ENCODE results near the gene C4orf54. TPM values are rescaled to one million over a fixed set of nuclear protein-coding genes. Genes with fewer than 3 reads are reported as not detected.

Gene C4orf54
- total and polyA plus RNA-seq, 2 of the 8 experiments (the other 6 are each of a cell fraction or from before 2014, with no cell fraction given): not detected

DNA sequence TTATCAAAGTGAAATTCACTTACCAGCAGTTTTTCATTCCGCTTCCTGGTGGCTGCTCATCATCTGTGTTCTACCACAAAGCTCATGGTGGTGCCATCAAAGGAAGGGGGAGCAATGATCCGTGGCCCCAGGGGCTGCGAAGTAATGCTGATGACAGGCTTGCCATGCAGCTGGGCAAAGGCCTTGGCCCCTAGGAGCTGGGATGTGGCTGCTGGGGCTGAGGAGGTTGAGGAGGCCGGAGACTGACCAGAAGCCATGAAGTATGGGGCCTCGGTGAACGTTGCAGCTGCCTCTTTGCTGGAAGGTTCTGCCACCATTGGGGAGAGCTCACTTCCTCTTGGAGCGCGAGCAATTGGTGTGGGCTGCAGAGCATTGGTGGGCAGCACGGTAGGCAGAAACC lies 8.4 kb downstream of the C4orf54 start:
- H3K79me2 ChIP-seq (ENCODE audit: control insufficient read depth in 1 of 2, insufficient read depth in 2 of 2, low read length in 2 of 2): no peaks in the 10 kb centered on the region
- no peak overlapping the region for H4K91ac ChIP-seq (replicated peaks; ENCODE audit: insufficient read length, low read length)
- WGBS, 2 experiments (ENCODE audit: extremely low coverage in 1 of 2, insufficient coverage in 1 of 2, insufficient read length in 1 of 2, insufficient replicate concordance in 2 of 2, low coverage in 1 of 2, low lambda C conversion rate in 2 of 2, missing lambda C conversion rate in 1 of 2): 92% methylated on average over 7 of the region's 9 CpGs; no CpG with 5 or more reads in 1 of the 2 experiments
- no peak overlapping the region for H2BK12ac ChIP-seq (ENCODE audit: low read depth, low read length)
- no peak overlapping the region for H2BK20ac ChIP-seq (ENCODE audit: low read length)
- no peak overlapping the region for H3K4me2 ChIP-seq (ENCODE audit: insufficient read depth in 1 of 2, low read depth in 2 of 2, low read length in 2 of 2)
- no peak overlapping the region for H3K18ac ChIP-seq (ENCODE audit: extremely low read depth, low read length)
- TF ChIP-seq CREB1 (IDR thresholded peaks at IDR 0.05): no peak
- no peak for TF ChIP-seq RNF2 (IDR thresholded peaks at IDR 0.05; ENCODE audit: borderline replicate concordance, low read depth, low read length, missing control alignments, poor library complexity, severe bottlenecking)
- TF ChIP-seq BACH1 (IDR thresholded peaks at IDR 0.05; ENCODE audit: low read length): no peak
- H3K27ac ChIP-seq (ENCODE audit: low read depth, low read length): no peak overlapping the region
- no peak overlapping the region for H3K9ac ChIP-seq (replicated peaks in 1 of 4; ENCODE audit: extremely low read depth in 1 of 4, low read depth in 3 of 4, low read length in 3 of 4)
- H4K8ac ChIP-seq (ENCODE audit: extremely low read depth, insufficient read depth, low read length): no peak overlapping the region
- ChIA-PET CTCF (ENCODE audit: partially characterized antibody) (interaction anchor here (1.4 kb wide), 1 partner anchor 82 kb away, joined by 4 read pairs; no protein-coding TSS in a partner anchor), POLR2A (ENCODE audit: partially characterized antibody) (no interaction called here)
- FAIRE-seq (no peak), DNase-seq (ENCODE audit: low read depth in 1 of 2, low spot score in 2 of 2) (no peak)
- H2AK5ac ChIP-seq (ENCODE audit: low read depth, low read length): no peak overlapping the region
- H3K4ac ChIP-seq (replicated peaks; ENCODE audit: insufficient read length, low read depth, low read length): no peak overlapping the region
- no peak overlapping the region for H4K5ac ChIP-seq (ENCODE audit: insufficient read length, low read depth, low read length)
- no peak overlapping the region for H3K56ac ChIP-seq (replicated peaks; ENCODE audit: insufficient read length, low read depth, low read length)
- H3K79me1 ChIP-seq (ENCODE audit: low read depth, low read length): no peaks in the 10 kb centered on the region
- no peak overlapping the region for H3K23ac ChIP-seq (ENCODE audit: insufficient read length)
- H2BK120ac ChIP-seq (replicated peaks; ENCODE audit: low read depth, low read length): no peak overlapping the region
- no peaks in the 10 kb centered on the region for H3K9me3 ChIP-seq (ENCODE audit: insufficient read depth in 2 of 2, low read depth in 1 of 2, low read length in 1 of 2)
- peaks cover 0 to 10% (median 5%) of the 10 kb centered on the region in 4 experiments; a peak in 3 of 7 replicates for H3K4me1 ChIP-seq (replicated peaks in 1 of 4; ENCODE audit: control insufficient read depth in 3 of 4, insufficient read depth in 4 of 4, low read length in 3 of 4)
- no peak overlapping the region for H2AFZ ChIP-seq (ENCODE audit: low read length)
- no peaks in the 10 kb centered on the region for H3K23me2 ChIP-seq (ENCODE audit: low read depth, low read length)
- H3K27me3 ChIP-seq (replicated peaks in 1 of 4; ENCODE audit: control insufficient read depth in 3 of 4, extremely low read depth in 1 of 4, insufficient read depth in 3 of 4, low read length in 3 of 4): peaks cover 4 to 15% (median 5%) of the 10 kb centered on the region in 4 experiments; a peak in 5 of 7 replicates
- H2BK5ac ChIP-seq (ENCODE audit: low read depth, low read length): no peak overlapping the region
- no peaks in the 10 kb centered on the region for H4K20me1 ChIP-seq (replicated peaks in 1 of 2; ENCODE audit: control insufficient read depth in 1 of 2, insufficient read depth in 2 of 2, low read length in 2 of 2)
- H3K36me3 ChIP-seq (ENCODE audit: control insufficient read depth in 2 of 4, insufficient read depth in 4 of 4, low read length in 3 of 4): no peaks in the 10 kb centered on the region
- no peak overlapping the region for H3K14ac ChIP-seq (ENCODE audit: insufficient read length)
- H3K4me3 ChIP-seq (ENCODE audit: extremely low read depth in 1 of 4, insufficient read depth in 2 of 4, low read depth in 3 of 4, low read length in 4 of 4): no peak overlapping the region
- H2BK15ac ChIP-seq (ENCODE audit: low read length): no peak overlapping the region
